PFSK-1 (cell line): ENCODE results near the gene NMRK2.

Experiments
- FOXP2 ChIP-seq: optimal IDR thresholded peaks from 2 replicates; pipeline ENCODE3; 2011; ENCODE audit warnings: borderline replicate concordance, control low read depth, inconsistent platforms; ENCODE audit not compliant: insufficient read depth; ENCODE audit errors: extremely low read length, extremely low read depth
- POLR2AphosphoS5 ChIP-seq: IDR thresholded peaks from 2 replicates; pipeline ENCODE4 v1.6.1; 2012; ENCODE audit warnings: low read depth, mild to moderate bottlenecking, control low read depth, low read length, moderate library complexity
- REST ChIP-seq, 2 experiments: IDR thresholded peaks; 2 replicates each; pipeline versions ENCODE4 v1.6.1 to v1.8.0; 2011 to 2012; ENCODE audit warnings: low read depth in 2 of 2, low read length in 2 of 2, control low read depth in 1 of 2, inconsistent platforms in 1 of 2, mild to moderate bottlenecking in 1 of 2, moderate library complexity in 1 of 2; ENCODE audit not compliant: insufficient read depth in 1 of 2

- TF ChIP-seq FOXP2, result no peak
- TF ChIP-seq REST (IDR thresholded peaks at IDR 0.05; ENCODE audit: insufficient read depth in 1 of 2, low read depth in 2 of 2, low read length in 2 of 2), result no peak
- TF ChIP-seq POLR2AphosphoS5, result no peak
Observed at GRCh38 chr19:3986260-3987041, 53.6 kb downstream of the NMRK2 start.
